Gastrocnemius medialis (tissue), 4 donors: Measurements from ENCODE around the gene PROZ. TPM values are rescaled to one million over a fixed set of nuclear protein-coding genes. Genes with fewer than 3 reads are reported as not detected.

ENCODE experiments used
- ATAC-seq, 2 donors: fragments of 150-250 bp; one replicate each; pipeline ENCODE4 v1.9.1; 2016
- DNase-seq, 2 donors: peaks; one replicate each; pipeline ENCODE4 v3.0.0-alpha.2; 2019
- H3K27ac ChIP-seq, 4 donors: fragments of 200-600 bp; sonication (generic); 1 replicate in 1 of 4; 2 replicates in 3 of 4; pipeline ENCODE4 v1.5.1; 2016 to 2018; ENCODE audit warnings: mild to moderate bottlenecking in 2 of 4, moderate library complexity in 1 of 4
- H3K27me3 ChIP-seq, 3 donors: fragments of 200-600 bp; sonication (generic) in 2 of 3; 1 replicate in 1 of 3; 2 replicates in 2 of 3; pipeline versions ENCODE4 v1.5.1 to v1.6.0; 2016 to 2019; ENCODE audit warnings: mild to moderate bottlenecking in 1 of 3, moderate library complexity in 1 of 3
- H3K36me3 ChIP-seq, 2 donors: fragments of 200-600 bp; sonication (generic) in 1 of 2; one replicate each; pipeline ENCODE4 v1.5.1; 2017 to 2018
- H3K4me1 ChIP-seq, 2 donors: fragments of 200-600 bp; sonication (generic) in 1 of 2; one replicate each; pipeline ENCODE4 v1.5.1; 2016 to 2017; ENCODE audit warnings: mild to moderate bottlenecking in 2 of 2
- H3K4me3 ChIP-seq, 4 donors: fragments of 200-600 bp; sonication (generic) in 3 of 4; 1 replicate in 1 of 4; 2 replicates in 3 of 4; pipeline ENCODE4 v1.5.1; 2016 to 2019; ENCODE audit warnings: mild to moderate bottlenecking in 2 of 4
- H3K9me3 ChIP-seq, 3 donors: fragments of 200-600 bp; sonication (generic) in 2 of 3; 1 replicate in 1 of 3; 2 replicates in 2 of 3; pipeline ENCODE4 v1.5.1; 2016 to 2019
- POLR2A ChIP-seq, 2 donors: fragments of 450-650 bp; IDR thresholded peaks; one replicate each; pipeline ENCODE4 v1.6.1; 2017; ENCODE audit warnings: antibody characterized with exemption in 2 of 2, mild to moderate bottlenecking in 2 of 2, moderate library complexity in 2 of 2
- in situ Hi-C, 4 donors: fragments of 200-750 bp; cut with MboI; loops; one replicate each; pipeline versions ENCODE4 v1.15.0 to v1.8.0; 2017; ENCODE audit warnings: low sequenced_read_pairs in 4 of 4
- intact Hi-C: fragments of 100-400 bp; cut with DNase I; formaldehyde crosslinking; loops from one replicate; pipeline ENCODE4 v1.15.1; 2023; ENCODE audit warnings: low total_unique reads
- total RNA-seq, 4 donors: library from RNA; depleted of rRNA; stranded (reverse); fragments of >200 nt; gene quantifications; one replicate each; pipeline versions ENCODE4 v1.1.0 to v1.2.3, GENCODE V29; 2016
- TF ChIP-seq, protein P1 (sequence below), 5 experiments: fragments of 450-650 bp in 3 of 5; fragments of 200-600 bp in 2 of 5; sonication (generic) in 2 of 5; IDR thresholded peaks in 4 of 5; conservative IDR thresholded peaks in 1 of 5; 1 replicate in 4 of 5; 2 replicates in 1 of 5; pipeline ENCODE4 v1.5.1; 2016 to 2019; ENCODE audit warnings: antibody characterized with exemption in 5 of 5, mild to moderate bottlenecking in 3 of 5, moderate library complexity in 3 of 5

The PROZ gene
- total RNA-seq, 4 donors from 2014 or later: not detected

DNA sequence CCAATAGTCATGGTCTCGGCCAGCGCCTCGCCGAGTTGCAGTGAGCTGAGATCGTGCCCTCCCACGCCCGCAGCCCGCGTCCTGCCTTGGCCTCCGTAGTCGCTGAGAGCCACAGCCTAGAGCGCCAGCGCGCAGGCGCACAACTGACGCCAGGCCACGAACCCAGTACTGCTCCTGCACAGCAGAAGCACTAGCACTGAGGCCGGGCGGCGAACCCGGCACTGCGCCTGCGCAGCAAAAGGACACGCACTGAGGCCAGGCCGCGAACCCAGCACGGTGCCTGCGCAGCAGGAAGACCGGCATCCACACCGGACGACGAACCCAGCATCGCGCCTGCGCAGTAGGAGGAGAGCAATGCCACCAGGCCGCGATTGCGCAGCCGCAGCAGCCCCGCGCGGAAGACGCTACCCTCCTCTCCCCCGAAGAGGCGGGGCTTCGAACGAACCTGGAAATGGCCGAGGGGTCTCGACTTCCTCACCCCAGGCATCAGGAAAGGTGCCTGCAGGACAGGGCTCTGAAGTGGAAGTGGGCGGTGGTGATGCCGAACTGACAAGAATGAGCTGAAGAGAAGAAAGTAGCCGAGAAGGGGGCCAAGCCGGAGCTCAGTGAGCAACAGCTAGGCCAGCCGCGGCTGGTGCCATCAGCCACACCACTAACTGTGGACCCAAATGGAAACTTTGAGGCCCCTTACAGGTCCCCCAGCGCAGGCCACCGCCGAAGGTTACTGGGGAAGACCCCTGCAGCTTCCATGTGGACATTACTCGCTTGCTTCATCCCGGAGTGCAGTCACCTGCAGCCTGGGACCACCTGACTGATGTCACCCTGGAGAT lies 28.3 kb upstream of the PROZ start:
- Histone ChIP-seq H3K4me1 (no peaks in the 10 kb centered on the region), H3K36me3 (no peaks in the 10 kb centered on the region), H3K4me3 (peak overlapping the region in 1 of 4 donors; percentile 2), H3K9me3 (no peaks in the 10 kb centered on the region), H3K27me3 (no peaks in the 10 kb centered on the region), H3K27ac (no peak overlapping the region)
- in situ Hi-C loops (no loop called here), intact Hi-C loops (no loop called here)
- peak in 1 of 2 donors; percentile 11 for DNase-seq
- ATAC-seq: no peak
- TF ChIP-seq POLR2A (IDR thresholded peaks at IDR 0.05): no peak
- TF ChIP-seq, protein P1, sequence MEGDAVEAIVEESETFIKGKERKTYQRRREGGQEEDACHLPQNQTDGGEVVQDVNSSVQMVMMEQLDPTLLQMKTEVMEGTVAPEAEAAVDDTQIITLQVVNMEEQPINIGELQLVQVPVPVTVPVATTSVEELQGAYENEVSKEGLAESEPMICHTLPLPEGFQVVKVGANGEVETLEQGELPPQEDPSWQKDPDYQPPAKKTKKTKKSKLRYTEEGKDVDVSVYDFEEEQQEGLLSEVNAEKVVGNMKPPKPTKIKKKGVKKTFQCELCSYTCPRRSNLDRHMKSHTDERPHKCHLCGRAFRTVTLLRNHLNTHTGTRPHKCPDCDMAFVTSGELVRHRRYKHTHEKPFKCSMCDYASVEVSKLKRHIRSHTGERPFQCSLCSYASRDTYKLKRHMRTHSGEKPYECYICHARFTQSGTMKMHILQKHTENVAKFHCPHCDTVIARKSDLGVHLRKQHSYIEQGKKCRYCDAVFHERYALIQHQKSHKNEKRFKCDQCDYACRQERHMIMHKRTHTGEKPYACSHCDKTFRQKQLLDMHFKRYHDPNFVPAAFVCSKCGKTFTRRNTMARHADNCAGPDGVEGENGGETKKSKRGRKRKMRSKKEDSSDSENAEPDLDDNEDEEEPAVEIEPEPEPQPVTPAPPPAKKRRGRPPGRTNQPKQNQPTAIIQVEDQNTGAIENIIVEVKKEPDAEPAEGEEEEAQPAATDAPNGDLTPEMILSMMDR (IDR thresholded peaks at IDR 0.05 in 4 of 5, conservative IDR thresholded peaks at IDR 0.05 in 1 of 5): no peak

DNA sequence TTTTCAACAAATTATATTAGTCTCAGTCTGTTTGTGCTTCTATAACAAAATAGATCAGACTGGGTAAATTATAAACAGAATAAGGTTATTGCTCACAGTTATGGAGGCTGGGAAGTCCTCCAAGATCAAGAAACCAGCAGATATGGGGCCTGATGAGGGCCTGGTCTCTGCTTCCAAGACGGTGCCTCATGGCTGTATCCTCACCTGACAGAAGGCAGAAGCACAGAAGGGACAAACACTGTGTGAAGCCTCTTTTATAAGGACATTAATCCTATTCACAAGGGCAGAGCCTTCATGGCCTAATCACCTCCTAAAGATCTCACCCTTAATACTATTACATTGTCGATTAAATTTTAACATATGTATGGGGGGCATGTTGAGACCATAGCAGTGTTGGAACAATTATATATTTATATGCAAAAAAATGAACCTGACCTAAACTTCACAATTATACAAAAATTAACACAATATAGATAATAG lies 23.1 kb upstream of the PROZ start:
- no peak for DNase-seq
- H3K4me3 ChIP-seq: no peak overlapping the region
- H3K27ac ChIP-seq: no peak overlapping the region
- TF ChIP-seq, protein P1 (IDR thresholded peaks at IDR 0.05 in 4 of 5, conservative IDR thresholded peaks at IDR 0.05 in 1 of 5): no peak
- no peak for TF ChIP-seq POLR2A (IDR thresholded peaks at IDR 0.05)
- intact Hi-C loops: no loop called here
- H3K9me3 ChIP-seq: no peaks in the 10 kb centered on the region
- in situ Hi-C loops: no loop called here
- H3K4me1 ChIP-seq: no peaks in the 10 kb centered on the region
- ATAC-seq: no peak
- no peaks in the 10 kb centered on the region for H3K27me3 ChIP-seq
- no peaks in the 10 kb centered on the region for H3K36me3 ChIP-seq

DNA sequence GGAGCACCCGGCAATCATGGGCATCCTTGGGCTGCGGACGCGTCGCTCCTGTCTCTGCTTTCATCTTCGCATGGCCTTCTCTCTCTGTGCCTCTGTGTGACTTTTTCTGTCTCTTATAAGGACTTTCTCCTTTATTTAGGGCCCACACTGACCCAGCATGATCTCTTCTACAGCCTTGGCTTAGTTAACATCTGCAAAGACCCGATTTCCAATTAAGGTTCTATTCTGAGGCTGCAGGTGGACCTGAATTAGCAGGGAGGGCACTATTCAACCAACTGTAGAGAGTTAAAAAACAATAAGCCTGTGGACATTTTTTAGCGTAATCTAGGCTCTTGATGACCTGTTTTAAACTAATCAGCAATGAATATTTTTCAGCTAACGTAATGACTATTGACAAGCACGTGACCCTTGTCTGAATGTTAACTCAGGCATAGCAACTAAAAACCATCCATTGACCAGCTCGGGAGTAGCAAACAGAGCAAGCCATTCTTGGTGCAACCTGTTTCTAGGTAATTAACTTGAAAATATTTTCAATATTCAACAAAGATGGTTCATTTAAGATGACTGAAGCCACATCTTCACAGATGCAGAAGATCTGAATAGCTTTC lies 20.7 kb upstream of the PROZ start:
- Histone ChIP-seq H3K4me1 (no peaks in the 10 kb centered on the region), H3K36me3 (no peaks in the 10 kb centered on the region), H3K4me3 (no peak overlapping the region), H3K9me3 (no peaks in the 10 kb centered on the region), H3K27me3 (no peaks in the 10 kb centered on the region), H3K27ac (no peak overlapping the region)
- no peak for TF ChIP-seq POLR2A (IDR thresholded peaks at IDR 0.05)
- TF ChIP-seq, protein P1 (IDR thresholded peaks at IDR 0.05 in 4 of 5, conservative IDR thresholded peaks at IDR 0.05 in 1 of 5): no peak
- DNase-seq (no peak), ATAC-seq (no peak)
- in situ Hi-C loops: no loop called here
- intact Hi-C loops: no loop called here

DNA sequence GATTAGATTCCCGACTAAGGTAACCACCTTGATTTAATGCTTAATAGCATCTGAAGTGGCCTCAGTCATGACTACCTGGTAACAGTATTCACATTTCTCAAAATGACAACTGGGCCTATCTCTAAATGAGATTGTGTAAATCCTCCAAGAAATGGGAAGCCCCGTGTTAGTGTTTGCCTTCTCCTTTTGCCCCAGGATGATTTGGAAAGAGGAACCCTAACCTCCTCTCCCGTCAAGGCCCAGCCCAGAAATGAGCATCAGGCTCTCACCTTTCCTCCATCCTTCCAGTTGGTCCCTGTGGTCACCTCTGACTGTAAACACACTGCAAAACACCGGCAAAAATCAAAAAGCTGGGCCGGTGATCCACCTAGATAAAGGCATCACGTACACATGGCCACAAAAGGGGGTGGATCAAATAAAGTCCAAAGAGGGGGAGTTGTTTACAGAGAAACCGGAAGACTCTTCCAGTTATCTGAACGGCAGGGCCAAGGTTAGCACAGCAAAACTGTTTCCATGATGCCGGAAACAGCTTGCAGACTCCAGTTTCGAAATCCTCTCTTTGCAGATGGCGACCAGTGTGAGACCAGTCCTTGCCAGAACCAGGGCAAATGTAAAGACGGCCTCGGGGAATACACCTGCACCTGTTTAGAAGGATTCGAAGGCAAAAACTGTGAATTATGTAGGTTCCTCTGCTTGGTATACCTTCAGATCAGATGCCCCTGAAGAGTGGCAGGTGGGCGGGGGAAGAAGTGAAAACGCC lies 19.5 kb upstream of the PROZ start:
- DNase-seq (no peak), ATAC-seq (no peak)
- no peaks in the 10 kb centered on the region for H3K4me1 ChIP-seq
- TF ChIP-seq, protein P1 (IDR thresholded peaks at IDR 0.05 in 4 of 5, conservative IDR thresholded peaks at IDR 0.05 in 1 of 5): no peak
- no peak for TF ChIP-seq POLR2A (IDR thresholded peaks at IDR 0.05)
- no peak overlapping the region for H3K27ac ChIP-seq
- H3K9me3 ChIP-seq: no peaks in the 10 kb centered on the region
- no peaks in the 10 kb centered on the region for H3K27me3 ChIP-seq
- in situ Hi-C loops: no loop called here
- no peaks in the 10 kb centered on the region for H3K36me3 ChIP-seq
- intact Hi-C loops: no loop called here
- H3K4me3 ChIP-seq: no peak overlapping the region
